Tongue (tissue), 2 donors: ENCODE data around the gene PRKCD. TPM values are rescaled to one million over a fixed set of nuclear protein-coding genes. Genes with fewer than 3 reads are reported as not detected.

ENCODE experiments used
- DNase-seq: peaks from one replicate; pipeline ENCODE4 v3.0.0-alpha.2; 2015
- total RNA-seq: library from RNA; depleted of rRNA; stranded (reverse); fragments of >200 nt; gene quantifications from one replicate; pipeline ENCODE4 v1.2.3, GENCODE V29; 2014

Gene PRKCD
- total RNA-seq, 1 donor from 2014 or later: 10.3 TPM

DNA sequence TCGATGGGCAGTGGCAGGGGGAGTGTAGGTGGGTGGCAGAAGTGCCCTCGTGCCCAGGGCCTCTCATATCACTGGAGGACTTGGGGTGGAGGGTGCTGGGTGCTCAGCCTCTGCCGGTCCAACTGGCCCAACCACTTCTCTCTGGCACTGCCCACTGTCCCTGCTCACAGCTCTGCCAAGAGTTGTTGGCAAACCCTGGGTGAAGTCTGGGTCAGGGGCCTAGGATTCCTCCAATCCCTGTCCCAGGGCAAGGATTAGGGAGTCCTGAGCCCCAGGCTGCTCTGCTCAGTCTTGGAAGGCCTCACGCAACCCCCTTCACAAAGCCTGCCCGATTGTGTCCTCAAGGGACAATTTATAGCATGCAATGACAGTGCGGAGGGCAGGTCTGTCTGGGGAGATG is 5.2 kb upstream of the PRKCD start:
- DNase-seq: no peak

DNA sequence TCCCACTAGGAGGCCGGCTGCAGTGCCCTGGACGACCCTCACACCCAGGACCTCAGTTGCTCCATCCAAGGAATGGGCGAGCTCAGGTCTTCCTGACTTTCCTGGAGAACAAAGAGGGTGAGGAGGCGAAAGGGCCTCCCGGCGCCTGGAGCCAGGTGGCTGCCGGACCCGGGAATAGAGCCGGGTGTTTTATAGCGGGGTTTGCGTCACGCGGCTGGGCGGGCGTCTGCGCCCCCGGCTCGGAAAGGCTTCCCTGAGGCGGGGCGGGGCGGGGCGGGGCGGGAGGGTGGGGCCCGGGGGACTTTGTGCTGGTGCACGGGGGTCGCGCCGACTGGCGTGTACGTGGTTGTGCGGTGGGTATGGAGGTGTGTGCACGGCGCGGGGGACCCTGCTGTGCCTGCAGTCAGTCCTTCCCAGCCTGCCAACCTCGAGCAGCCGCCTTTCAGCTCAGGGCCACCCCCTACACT is 4.6 kb upstream of the PRKCD start:
- no peak for DNase-seq

DNA sequence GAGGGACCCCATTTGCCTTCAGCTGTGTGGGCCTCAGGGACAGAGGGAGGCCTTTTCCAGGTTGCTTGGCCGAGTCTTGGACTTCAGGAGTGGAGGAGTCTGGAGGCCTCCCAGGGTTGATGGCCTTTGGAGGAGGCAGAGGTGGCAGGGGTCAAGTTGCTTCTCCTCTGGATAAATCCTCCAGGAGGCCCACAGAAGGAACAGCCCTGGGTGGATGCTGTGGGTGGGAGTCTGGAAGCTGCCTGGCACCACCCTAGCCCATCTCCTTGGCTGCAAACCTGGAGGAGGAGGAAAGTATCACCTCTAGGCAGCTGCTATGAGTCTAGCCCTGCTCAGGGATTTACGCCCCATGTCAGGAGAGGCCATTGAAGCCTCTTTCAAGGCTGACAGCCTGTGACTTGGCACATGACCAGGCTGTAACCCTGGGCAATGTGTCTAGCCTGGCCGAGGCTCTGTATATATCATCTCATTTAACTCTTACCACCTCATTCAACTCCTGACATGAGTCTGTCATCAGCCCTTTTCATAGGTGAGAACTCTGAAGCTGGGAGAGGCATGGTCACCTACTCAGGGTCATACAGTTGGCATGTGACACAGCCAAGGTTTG is 2.9 kb upstream of the PRKCD start:
- DNase-seq: no peak

DNA sequence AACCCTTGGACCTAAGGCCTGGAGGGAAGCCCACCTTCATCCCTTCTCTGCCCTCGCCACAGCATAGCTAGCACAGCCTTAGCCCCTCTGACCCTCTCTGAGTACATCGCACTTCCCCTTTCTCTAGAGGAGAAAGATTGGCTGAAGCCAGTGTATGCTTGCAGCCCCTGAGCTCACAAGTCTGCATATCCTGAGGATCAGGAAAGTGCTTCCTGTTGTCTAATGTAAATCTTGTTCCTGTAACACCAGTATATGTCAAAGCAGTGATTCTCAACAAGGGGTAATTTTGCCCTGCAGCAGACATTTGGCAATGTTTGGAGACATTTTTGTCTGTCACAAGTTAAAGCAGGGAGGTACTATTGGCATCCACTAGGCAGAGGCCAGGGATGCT is 2.2 kb upstream of the PRKCD start:
- DNase-seq: no peak

DNA sequence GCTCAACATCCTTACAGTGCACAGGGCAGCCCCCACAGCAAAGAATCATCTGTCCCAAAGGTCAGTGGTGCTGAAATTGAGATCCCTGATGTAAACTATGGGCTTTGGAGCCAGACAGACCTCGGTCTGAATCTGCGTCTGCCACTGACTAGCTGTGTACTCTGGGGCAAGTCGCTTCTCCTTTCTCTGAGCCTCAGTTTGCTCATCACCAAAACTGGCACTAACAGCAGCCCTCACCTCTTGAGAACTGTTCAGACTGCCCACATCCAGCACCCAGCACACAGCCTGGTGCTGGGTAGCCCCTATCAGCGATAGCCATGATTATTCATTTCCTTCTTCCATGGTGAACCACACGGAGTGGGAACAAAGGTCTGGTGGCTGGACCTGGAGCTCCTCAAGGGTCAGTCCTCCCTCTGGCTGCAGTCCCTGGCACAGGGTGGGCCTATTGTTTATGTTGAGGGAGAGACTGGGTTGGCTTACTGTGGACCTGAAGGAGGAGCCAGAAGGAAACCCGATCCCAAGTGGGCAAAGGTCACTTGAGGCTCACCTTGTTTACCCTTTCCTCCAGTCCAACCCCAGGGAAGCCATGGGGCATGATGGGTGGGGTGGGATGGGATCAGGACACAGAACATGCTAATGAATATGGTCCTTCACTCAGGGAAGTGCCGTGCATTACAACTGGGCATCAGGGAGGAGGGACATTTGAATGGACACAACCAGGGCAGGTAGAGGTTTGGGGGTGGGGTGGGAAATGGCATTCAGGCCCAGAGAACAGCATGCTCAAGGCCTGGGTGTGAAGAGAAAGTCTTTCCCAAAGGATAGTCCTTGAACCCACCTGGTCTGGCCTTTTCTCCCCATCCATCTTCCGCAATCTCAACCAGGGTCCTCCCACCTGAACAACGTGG is 1.6 kb upstream of the PRKCD start:
- DNase-seq: no peak

DNA sequence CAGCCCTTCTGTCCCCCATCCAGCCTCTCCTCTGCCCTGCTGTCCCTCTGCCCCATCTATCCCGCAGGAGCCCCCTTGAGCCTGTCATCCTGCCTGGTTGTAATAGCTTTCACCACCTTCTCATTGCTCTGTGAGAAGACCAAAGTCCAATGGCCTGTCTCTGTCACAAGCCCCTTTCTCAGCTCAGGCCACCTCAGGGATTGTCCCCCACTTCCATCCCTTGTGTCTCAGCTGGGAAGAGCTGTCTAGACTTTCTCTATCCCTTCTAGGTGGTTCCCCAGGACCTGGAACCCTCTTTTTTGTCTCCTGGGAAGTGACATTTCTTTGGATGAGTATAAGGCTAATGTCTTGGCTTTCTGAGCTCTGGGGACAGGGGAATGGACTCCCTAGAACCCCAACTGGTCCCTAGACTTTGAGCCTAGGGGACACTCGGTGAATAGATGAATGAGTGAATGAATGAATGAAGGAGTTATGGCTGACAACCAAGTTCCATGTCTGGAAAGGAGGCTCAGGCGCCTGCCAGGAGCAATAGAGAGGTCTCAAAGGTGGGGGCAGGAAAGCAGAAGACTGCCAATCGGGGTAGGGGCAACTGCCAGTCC is 849 bp upstream of the PRKCD start:
- DNase-seq: no peak

DNA sequence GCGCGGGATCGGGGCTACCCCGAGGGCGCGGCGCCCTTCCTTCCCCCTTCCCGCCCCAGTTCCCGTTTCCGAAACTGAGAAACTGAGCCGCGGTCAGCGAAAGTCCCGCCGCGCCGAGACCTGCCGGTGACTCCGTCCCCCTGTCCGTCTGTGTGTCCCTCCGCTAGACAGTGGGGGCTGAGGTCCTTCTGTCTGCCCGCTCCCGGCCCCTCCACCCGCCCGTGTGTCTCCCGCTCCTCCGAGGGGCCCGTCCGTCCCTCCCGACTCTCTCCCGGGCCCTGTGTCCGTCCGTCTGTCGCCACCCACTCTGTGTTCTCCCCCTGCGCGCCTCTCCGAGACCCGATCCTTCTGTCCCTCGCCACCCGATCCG is 426 bp downstream of the PRKCD start:
- DNase-seq: no peak

DNA sequence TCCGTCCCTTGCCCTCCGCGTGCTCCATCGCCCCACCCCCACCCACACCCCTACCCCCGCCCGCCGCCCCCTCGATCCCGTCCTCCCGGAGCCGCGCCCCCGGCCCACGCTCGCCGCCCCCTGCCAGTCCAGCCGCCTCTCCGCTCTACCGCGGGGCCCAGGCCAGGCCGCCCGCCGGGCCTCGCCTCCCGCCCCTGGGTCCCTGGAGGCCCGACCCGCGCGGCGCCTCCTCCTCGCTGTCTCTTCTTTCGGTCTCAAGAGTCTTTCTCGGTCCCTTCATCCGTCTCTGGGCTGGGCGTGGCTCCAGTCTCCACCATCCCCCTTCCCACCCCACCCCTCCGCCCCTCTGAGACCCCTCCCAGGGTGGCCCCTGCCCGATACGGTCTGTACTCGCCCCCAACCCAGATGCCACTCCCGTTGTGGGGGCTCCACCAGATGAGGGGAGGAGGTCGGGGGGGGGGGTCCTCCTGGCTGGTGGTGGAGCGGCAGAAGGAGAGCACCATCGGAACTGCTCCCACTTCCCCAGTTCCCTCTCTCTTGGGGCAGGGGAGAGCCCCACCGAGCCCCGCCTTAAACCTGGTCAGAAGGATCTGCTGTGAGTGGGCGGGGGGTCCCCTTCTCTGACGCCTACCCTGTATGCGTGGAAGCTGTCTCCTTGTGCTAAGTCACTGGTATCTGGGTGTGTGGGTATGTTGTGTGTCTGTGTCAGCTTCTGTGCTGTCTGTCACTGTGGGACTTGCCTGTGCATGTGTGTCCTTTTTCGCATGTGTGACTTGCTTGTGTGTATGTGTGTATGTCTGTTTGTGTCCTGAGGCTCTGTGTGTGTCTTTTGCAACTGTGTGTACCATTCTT is 1.0 kb downstream of the PRKCD start:
- DNase-seq: no peak

DNA sequence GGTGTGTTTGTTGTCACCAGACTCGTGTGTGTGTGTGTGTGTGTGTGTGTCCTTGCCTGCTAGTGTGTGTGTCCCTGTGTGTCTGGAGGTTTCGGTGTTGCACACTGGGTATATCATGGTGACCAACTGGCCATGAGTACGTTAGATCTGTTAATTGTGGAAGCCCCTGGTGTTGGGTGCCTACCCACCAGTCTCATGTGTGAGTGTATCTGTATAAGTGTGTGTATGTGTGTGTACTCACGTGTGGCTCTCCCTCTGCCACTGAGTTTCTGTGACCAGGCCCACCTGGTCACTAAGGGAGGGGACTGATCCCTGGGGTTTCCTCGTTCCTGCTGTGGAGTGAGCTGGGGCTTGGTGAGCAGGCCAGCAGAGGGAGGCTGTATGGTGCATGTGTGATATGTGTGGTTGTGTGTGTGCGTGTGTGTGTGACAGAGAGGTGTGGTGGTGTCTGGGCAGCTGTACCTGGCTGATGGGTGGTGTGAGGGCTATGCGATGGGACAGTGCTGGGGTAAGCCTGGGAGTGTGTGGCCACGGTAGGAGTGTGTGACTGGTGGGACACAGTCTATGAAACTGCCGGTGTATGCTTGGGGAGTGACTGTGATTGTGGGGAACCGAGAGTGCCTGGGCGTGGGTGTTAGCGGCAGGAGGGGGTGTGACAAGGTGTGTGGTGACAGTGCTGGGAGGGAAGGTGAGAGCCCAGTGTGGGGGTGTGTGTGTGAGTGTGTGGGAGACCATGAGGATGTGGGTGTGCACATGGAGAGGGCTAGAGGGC is 1.8 kb downstream of the PRKCD start:
- DNase-seq: no peak

DNA sequence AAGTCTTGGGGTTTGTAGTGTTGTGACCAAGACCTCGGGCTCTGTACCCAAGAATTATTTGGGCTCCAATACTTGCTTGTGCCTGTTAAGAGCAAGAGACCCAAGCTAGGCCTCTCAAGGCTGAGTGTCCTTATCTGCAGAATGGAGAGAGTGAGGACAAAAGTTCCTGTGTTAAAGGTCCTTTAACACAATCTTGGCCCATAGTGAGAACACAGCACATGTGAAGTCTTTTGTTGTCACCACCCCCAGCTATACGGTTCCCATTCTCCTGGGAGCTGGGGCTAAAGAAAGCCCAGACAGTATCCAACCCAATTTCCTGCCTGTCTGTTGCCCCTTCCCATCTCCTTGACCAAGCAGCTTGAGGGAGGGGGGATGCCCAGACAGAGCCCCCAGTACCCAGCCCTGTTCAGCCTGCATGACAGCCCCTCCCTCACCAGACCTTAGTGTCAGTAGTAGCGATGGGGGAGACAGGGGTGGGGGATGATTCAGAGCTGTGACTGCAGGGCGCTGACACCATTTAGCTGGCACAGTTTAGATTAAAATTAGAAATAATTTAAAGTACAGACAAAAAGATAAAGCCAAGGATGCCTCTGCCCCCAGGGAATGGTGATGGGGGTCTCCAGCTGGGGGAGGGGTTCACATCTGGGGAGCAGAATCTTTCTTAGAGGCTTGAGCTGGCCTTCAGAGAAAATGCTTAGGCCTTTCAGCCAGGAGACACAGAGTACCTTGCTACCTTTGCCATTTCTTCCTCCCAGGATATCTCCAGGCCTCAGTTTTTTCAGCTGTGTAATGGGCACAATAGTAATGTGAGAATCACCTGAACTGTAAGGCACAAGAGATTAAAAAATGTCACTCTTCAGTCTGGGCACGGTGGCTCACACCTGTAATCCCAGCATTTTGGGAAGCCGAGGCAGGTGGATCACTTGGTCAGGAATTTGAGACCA is 2.7 kb downstream of the PRKCD start:
- DNase-seq: no peak

DNA sequence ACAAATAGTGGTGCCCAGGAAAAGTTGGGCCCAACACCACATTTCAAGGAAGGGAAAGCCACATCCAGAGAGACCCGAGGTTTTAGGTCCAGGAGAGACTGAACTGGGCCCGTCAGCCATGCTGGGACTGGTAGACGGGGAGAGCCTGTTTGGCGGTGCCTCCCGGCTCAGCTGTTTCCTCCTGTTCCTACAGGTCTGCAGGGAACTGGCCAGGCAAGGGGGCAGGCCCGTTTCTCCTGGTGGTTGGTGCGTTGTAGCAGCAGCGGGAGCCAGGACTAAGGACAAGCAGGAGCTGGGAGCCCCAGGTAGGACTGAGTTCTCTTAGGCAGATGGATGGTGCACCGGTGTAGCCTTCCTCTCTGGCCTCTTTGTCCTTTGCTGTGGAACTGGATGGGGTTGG is 3.9 kb downstream of the PRKCD start:
- no peak for DNase-seq

DNA sequence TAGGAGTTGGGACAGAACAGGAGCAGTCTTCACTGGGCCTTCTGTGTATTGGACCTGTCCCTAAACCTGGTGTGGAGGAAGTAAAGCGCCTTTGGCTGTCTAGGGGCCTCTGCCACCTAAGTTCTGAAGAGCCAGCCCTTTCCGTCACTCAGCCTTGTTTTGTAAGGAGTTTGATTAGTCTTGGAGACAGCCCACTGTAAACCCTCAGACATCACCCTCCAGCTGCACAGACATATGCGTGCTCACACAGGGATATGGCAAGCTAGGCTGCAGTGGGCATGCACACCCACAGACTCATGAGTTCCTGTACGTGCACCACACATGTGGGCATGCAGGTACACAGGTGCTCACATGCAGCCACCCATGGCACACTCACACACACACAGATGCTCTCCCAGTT is 5.2 kb downstream of the PRKCD start:
- DNase-seq: no peak

DNA sequence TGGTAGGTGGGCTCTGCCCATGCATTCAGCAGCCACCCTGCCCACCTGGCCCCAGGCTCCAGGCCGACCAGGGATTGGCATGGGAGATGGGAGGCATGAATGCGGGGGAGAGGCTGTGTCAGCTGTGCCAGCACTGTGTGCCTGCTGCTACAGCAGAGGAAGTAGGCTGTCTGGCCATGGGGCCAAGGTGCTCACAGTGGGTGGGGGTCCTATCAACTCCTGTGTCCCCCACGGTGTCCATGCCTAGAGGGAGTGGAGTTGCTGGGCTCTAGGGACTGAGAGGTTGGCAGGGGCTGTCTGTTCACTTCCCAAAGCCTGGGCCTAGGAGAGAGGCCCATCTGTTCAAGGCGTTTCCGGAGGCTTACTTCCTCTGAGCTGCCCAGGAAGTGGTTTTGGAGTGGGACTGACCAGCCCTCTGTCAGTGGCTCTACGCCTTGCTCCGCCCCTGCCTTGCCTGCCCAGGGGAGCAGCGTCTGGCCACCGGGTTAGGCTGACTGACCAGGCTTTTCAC is 5.8 kb downstream of the PRKCD start:
- no peak for DNase-seq

DNA sequence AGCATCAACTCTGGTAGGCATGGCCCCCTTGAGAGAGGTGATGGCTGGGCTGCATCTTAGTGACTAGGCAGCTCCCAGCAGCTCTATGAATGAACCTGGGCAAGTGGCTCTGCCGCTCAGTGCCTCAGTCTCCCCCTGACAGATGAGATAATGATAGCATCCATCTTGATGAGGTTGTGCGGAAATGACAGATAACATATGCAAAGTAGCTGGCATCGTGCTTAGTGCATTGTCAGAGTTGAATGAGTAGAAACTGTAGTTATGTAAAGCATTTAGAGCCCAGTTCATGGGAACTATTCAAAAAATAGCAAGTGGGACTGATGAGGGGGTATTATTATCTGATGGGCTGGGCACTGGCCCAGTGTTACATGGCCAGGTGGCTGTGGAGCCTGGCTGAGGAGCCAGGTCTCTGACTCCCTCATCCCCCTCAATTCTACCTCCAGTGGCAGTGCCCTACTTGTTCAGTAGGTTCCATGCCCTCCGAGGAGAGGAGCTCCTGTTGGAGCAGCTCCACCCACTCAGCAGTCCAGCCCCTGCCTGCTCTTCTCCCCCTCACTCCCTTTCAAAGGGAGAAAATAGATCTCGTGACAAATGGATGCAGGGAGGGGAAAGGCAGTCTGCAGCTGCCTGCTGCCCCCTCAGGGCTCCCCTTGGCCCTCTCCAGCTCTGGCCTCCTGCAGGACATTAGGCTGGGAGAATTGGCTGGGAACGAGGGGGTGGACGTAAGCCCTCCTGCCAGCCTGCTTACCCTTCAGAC is 6.6 kb downstream of the PRKCD start:
- no peak for DNase-seq

DNA sequence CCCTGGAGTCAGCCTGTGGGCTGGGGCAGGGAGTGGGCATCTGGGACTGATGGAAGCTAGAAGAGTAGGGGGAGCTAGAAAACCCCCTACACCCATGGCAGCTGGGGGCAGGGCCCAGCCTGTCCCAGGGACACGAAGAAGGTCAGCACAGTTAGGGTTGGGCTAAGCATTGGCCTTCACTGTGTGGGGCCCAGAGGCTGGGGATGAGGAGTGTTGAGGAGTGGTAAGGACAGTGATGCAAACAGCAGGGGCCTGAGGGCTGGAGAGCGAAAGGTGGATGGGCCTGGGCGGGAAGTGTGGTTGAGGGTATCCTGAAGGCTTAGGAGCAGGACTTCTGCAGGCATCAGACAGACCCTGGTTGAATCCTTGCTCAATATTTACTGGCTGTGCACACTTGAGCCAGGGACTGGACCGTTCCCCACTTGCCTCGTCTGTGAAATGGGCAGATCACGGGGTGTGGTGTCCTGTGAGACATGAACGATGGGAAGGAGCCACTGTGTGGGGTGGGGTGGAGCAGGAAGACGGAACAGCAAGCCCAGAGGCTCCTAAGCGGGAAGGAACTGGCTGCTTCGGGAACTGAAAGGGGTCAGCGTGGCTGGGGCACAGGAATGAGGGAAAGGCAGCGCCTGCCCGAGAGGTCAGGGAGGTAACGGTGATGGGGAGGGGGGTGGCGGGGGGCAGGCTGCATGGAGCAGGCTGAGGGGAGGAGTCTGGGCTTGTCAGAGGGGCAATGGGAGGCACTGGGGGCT is 7.3 kb downstream of the PRKCD start:
- no peak for DNase-seq

DNA sequence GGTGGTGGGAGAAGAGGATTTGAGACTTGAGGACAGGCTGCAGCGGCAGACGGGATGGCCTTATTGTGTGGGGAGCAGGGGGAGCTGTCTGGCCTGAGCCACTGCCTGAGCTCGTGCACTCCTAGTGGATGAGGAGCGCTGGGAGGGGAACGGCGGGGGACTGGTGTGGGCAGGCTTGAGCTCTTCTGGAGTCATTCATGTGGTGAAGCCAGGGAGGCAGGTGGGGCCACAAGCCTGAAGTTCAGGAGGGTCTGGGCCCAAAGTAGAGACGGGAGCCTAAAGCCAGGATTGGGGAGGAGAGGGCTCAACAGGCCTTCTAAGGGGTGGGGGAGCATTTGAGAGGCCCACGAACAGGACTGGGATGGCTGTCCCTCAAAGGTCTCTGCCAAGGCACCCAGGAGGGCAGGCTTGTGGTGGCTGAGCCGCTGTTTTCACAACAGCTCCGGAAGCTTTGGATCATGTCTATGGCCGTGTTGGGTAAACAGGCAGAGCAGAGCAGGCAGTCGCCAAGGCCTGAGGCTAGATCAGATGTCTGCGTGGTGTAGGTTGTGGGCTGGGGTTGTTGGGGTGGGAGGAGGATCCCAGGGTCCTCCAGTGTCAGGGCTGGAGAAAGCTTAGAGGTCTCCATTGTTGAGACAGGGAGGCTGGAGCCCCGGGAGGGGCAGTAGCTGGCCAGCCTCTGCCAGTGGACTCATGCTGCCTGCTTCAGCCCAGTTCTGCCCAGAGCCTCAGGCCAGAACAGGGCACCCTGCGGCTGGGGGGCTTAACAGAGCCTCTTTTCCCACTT is 8.2 kb downstream of the PRKCD start:
- DNase-seq: no peak

DNA sequence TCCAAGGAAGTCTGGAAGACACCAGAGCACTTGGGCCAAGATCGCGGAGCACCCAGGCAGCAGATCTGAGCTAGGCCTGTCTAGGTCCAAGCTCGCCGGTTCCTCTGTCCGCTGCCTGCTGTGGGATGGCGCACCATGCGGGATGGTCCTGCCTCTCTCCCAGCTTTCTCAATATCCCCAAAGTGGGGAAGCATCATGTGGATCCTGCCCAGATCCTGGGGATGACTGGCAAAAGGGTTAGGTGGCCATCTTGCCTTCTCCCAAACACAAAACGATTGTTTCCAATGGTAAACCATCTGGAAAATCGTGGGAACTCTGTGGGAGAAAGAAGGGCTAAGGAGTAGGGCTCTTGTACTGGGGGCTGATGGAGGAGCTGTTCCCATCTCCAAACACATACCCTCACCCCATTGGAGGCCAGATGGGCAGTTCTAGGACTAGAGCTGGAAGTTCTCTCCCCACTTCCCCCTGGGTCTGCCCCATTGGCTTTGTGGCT is 8.9 kb downstream of the PRKCD start:
- no peak for DNase-seq
